Cardiac muscle cell (in vitro differentiated cells and primary cell): ENCODE data around the gene ARMC9. TPM values are rescaled to one million over a fixed set of nuclear protein-coding genes. Genes with fewer than 3 reads are reported as not detected.

Experiments used
- DNase-seq, 2 donors: peaks; one replicate each; pipeline versions ENCODE4 v3.0.0 to v3.0.0-alpha.2; 2010 to 2017; ENCODE audit warnings: low read depth in 1 of 2, low spot score in 1 of 2
- H3K27ac ChIP-seq: fragments of 200-600 bp; sonication (generic); 2 replicates; pipeline ENCODE4 v1.5.1; 2016
- H3K27me3 ChIP-seq: fragments of 200-600 bp; sonication (generic); 2 replicates; pipeline ENCODE4 v1.6.0; 2016; ENCODE audit warnings: control low read depth
- H3K36me3 ChIP-seq: fragments of 200-600 bp; sonication (generic); 2 replicates; pipeline ENCODE4 v1.5.1; 2016; ENCODE audit warnings: control low read depth
- H3K4me1 ChIP-seq: fragments of 200-600 bp; sonication (generic); 2 replicates; pipeline ENCODE4 v1.8.1; 2017; ENCODE audit warnings: low read depth, mild to moderate bottlenecking, mixed run types
- H3K4me3 ChIP-seq: fragments of 200-600 bp; sonication (generic); 2 replicates; pipeline ENCODE4 v1.5.1; 2016; ENCODE audit warnings: mild to moderate bottlenecking
- H3K9me3 ChIP-seq: fragments of 200-600 bp; sonication (generic); 2 replicates; pipeline ENCODE4 v1.5.1; 2017; ENCODE audit warnings: low read depth, mild to moderate bottlenecking, control low read depth
- CTCF ChIP-seq: IDR thresholded peaks from 2 replicates; pipeline ENCODE4 v1.5.1; 2012; ENCODE audit warnings: low read depth, mild to moderate bottlenecking, low read length
- polyA plus RNA-seq: library from polyadenylated mRNA; unstranded; fragments of >200 nt; fragmentation: Nextera tagmentation; extraction: Ambion mirVana; gene quantifications from 2 replicates; pipeline ENCODE4 v1.2.1, GENCODE V29; 2016
- total RNA-seq: library from RNA; depleted of rRNA; stranded (reverse); fragments of >200 nt; gene quantifications from 2 replicates; pipeline ENCODE4 v1.2.3, GENCODE V29; 2016

Gene ARMC9
- total and polyA plus RNA-seq, 2 experiments from 2014 or later: 27.4 to 30.0 TPM

GRCh38 chr2:231379266-231380215 is 181.1 kb downstream of the ARMC9 start:
- Histone ChIP-seq H3K36me3 (no peaks in the 10 kb centered on the region), H3K4me1 (no peaks in the 10 kb centered on the region), H3K27me3 (no peaks in the 10 kb centered on the region), H3K27ac (no peak overlapping the region), H3K4me3 (no peak overlapping the region), H3K9me3 (no peaks in the 10 kb centered on the region)
- no peak for TF ChIP-seq CTCF
- DNase-seq: no peak

- H3K27me3 ChIP-seq: no peaks in the 10 kb centered on the region
- no peaks in the 10 kb centered on the region for H3K36me3 ChIP-seq
- TF ChIP-seq CTCF: no peak
- DNase-seq: no peak
- no peaks in the 10 kb centered on the region for H3K4me1 ChIP-seq
- H3K27ac ChIP-seq: no peak overlapping the region
- no peaks in the 10 kb centered on the region for H3K9me3 ChIP-seq
- H3K4me3 ChIP-seq: no peak overlapping the region
Measured at GRCh38 chr2:231380307-231380706, 181.9 kb downstream of the ARMC9 start.

GRCh38 chr2:231380991-231381847 is 182.8 kb downstream of the ARMC9 start:
- no peak for DNase-seq
- no peaks in the 10 kb centered on the region for H3K27me3 ChIP-seq
- no peaks in the 10 kb centered on the region for H3K9me3 ChIP-seq
- no peak for TF ChIP-seq CTCF
- no peaks in the 10 kb centered on the region for H3K36me3 ChIP-seq
- H3K4me3 ChIP-seq: no peak overlapping the region
- no peak overlapping the region for H3K27ac ChIP-seq
- H3K4me1 ChIP-seq: no peaks in the 10 kb centered on the region

- Histone ChIP-seq H3K36me3 (no peaks in the 10 kb centered on the region), H3K9me3 (no peaks in the 10 kb centered on the region), H3K27ac (no peak overlapping the region), H3K4me3 (no peak overlapping the region), H3K27me3 (no peaks in the 10 kb centered on the region), H3K4me1 (no peaks in the 10 kb centered on the region)
- no peak for TF ChIP-seq CTCF
- DNase-seq: no peak
Measured at GRCh38 chr2:231382116-231382515, 183.7 kb downstream of the ARMC9 start.

GRCh38 chr2:231383416-231384108 is 185.1 kb downstream of the ARMC9 start:
- no peak for TF ChIP-seq CTCF
- no peaks in the 10 kb centered on the region for H3K27me3 ChIP-seq
- DNase-seq: no peak
- H3K9me3 ChIP-seq: no peaks in the 10 kb centered on the region
- no peaks in the 10 kb centered on the region for H3K4me1 ChIP-seq
- H3K27ac ChIP-seq: peak overlapping the region; percentile 57
- no peak overlapping the region for H3K4me3 ChIP-seq
- no peaks in the 10 kb centered on the region for H3K36me3 ChIP-seq
